Measurements from ENCODE around the gene MYCBP2. TPM values are rescaled to one million over a fixed set of nuclear protein-coding genes. Genes with fewer than 3 reads are reported as not detected.

Gene MYCBP2
- total and polyA plus RNA-seq, 7 donors, result 3.7 to 130 (median 93.5) TPM

- intact Hi-C loops (cut with DNase I), result no loop called here
These were observed 4.5 kb upstream of the MYCBP2 start for GRCh38 chr13:77331421-77331820.

GRCh38 chr13:77329911-77330584 lies 3.2 kb upstream of the MYCBP2 start:
- H3K4me3 ChIP-seq, result peak overlapping the region; percentile 66 to 87 (median 85)
- peak overlapping the region; percentile 83 to 93 (median 88) for H3K27ac ChIP-seq
- 0% methylated on average over 17 of the region's 17 CpGs for WGBS, 2 donors
- H3K36me3 ChIP-seq, result no peaks in the 10 kb centered on the region
- intact Hi-C loops (cut with DNase I), result loop anchor here (2.0 to 10.0 kb wide), 3 partner anchors 147 to 367 kb away; partner anchors contain the start of genes CLN5 and SLAIN1
- H3K9me3 ChIP-seq, result no peaks in the 10 kb centered on the region
- no peak for DNase-seq
- peaks cover 3 to 30% (median 23%) of the 10 kb centered on the region in 4 donors for H3K4me1 ChIP-seq
- TF ChIP-seq POLR2A (IDR thresholded peaks at IDR 0.05) (no peak), CTCF (IDR thresholded peaks at IDR 0.05) (no peak), EP300 (IDR thresholded peaks at IDR 0.05) (no peak), POLR2AphosphoS5 (IDR thresholded peaks at IDR 0.05) (no peak)
- H3K27me3 ChIP-seq, result no peaks in the 10 kb centered on the region

More at GRCh38 chr13:77331421-77331820, 4.5 kb upstream of the MYCBP2 start:
- no peaks in the 10 kb centered on the region for H3K27me3 ChIP-seq
- H3K9me3 ChIP-seq, result no peaks in the 10 kb centered on the region
- H3K4me1 ChIP-seq, result peaks cover 3 to 25% (median 20%) of the 10 kb centered on the region in 4 donors
- no peak overlapping the region for H3K4me3 ChIP-seq
- H3K27ac ChIP-seq, result no peak overlapping the region
- H3K36me3 ChIP-seq, result no peaks in the 10 kb centered on the region
- no peak for DNase-seq
- WGBS, 2 donors, result 82 to 89% methylated on average over 2 of the region's 2 CpGs
- TF ChIP-seq EP300 (IDR thresholded peaks at IDR 0.05), result no peak
- no peak for TF ChIP-seq POLR2A (IDR thresholded peaks at IDR 0.05)
- TF ChIP-seq POLR2AphosphoS5 (IDR thresholded peaks at IDR 0.05), result no peak
- TF ChIP-seq CTCF (IDR thresholded peaks at IDR 0.05), result no peak

- WGBS, 2 donors, result 0% methylated on average over 46 of the region's 46 CpGs
- intact Hi-C loops (cut with DNase I), result loop anchor here (2.0 to 10.0 kb wide), 3 partner anchors 148 to 367 kb away; partner anchors contain the start of genes CLN5 and SLAIN1
- no peaks in the 10 kb centered on the region for H3K36me3 ChIP-seq
- no peaks in the 10 kb centered on the region for H3K27me3 ChIP-seq
- DNase-seq, result peak; percentile 88
- peak overlapping the region; percentile 66 to 87 (median 85) for H3K4me3 ChIP-seq
- TF ChIP-seq POLR2AphosphoS5 (IDR thresholded peaks at IDR 0.05) (peak; percentile 36 to 84 (median 78)), CTCF (IDR thresholded peaks at IDR 0.05) (no peak), POLR2A (IDR thresholded peaks at IDR 0.05) (peak in 1 of 2 donors; percentile 38), EP300 (IDR thresholded peaks at IDR 0.05) (no peak)
- peak overlapping the region; percentile 83 to 93 (median 88) for H3K27ac ChIP-seq
- peaks cover 3 to 37% (median 29%) of the 10 kb centered on the region in 4 donors for H3K4me1 ChIP-seq
- no peaks in the 10 kb centered on the region for H3K9me3 ChIP-seq
These were observed 2.4 kb upstream of the MYCBP2 start for GRCh38 chr13:77329133-77329910.

DNA sequence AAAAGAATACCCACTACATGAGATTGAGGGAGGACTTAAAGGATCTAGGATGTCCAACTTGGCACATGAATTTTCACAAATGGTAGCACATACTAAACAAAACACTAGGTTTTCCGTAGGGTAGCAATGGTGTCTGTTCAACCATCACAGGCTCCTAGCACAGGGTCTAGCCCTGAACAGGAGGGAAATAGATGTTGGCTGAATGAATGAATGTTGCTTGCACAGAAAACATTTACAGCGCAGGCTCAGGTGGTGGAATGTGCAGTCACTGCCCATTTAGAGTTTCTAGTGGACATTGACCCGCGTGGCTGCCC lies 1.9 kb upstream of the MYCBP2 start:
- Histone ChIP-seq H3K4me3 (peak overlapping the region; percentile 66 to 87 (median 85)), H3K27me3 (no peaks in the 10 kb centered on the region), H3K9me3 (no peaks in the 10 kb centered on the region), H3K36me3 (no peaks in the 10 kb centered on the region), H3K27ac (peak overlapping the region; percentile 83 to 93 (median 88)), H3K4me1 (peaks cover 3 to 43% (median 35%) of the 10 kb centered on the region in 4 donors)
- WGBS, 2 donors, result 0 to 4% methylated on average over 4 of the region's 4 CpGs
- DNase-seq, result no peak
- intact Hi-C loops (cut with DNase I), result loop anchor here (2.0 to 10.0 kb wide), 3 partner anchors 149 to 368 kb away; partner anchors contain the start of genes CLN5 and SLAIN1
- TF ChIP-seq POLR2A (IDR thresholded peaks at IDR 0.05) (no peak), POLR2AphosphoS5 (IDR thresholded peaks at IDR 0.05) (no peak), EP300 (IDR thresholded peaks at IDR 0.05) (no peak), CTCF (IDR thresholded peaks at IDR 0.05) (no peak)

Measured in sigmoid colon (tissue), 7 donors.